Thyroid gland (tissue), 4 donors: ENCODE data around the gene OR13C4.
"Not testable (repeated sequence)": the region's sequence is repeated elsewhere in the genome, so short reads cannot be mapped to it uniquely, and the experiment has no call there.

Experiments
- CTCF ChIP-seq, 6 experiments: fragments of 200-600 bp in 3 of 6; fragments of 450-650 bp in 3 of 6; sonication (generic) in 3 of 6; IDR thresholded peaks; one replicate each; pipeline ENCODE4 v1.5.1; 2016 to 2019; ENCODE audit warnings: antibody characterized with exemption in 6 of 6, mild to moderate bottlenecking in 2 of 6, inconsistent platforms in 1 of 6, moderate library complexity in 1 of 6
- POLR2A ChIP-seq, 2 donors: fragments of 450-650 bp; IDR thresholded peaks; one replicate each; pipeline ENCODE4 v1.6.1; 2017; ENCODE audit warnings: antibody characterized with exemption in 2 of 2, mild to moderate bottlenecking in 2 of 2, moderate library complexity in 1 of 2

- TF ChIP-seq CTCF, POLR2A (IDR thresholded peaks at IDR 0.05): not testable (repeated sequence)
These were observed 6.8 kb downstream of the OR13C4 start for GRCh38 chr9:104520241-104520640.
